SK-N-SH treated with all-trans-retinoic acid at 6 μM for 48 hours (cell line): ENCODE results near the gene GOLGA6L7.

Experiments used
- ATAC-seq: fragments of 200-7000 bp; cut with Tn5 transposase; 3 replicates; pipeline ENCODE4 v1.9.1; 2020; ENCODE audit warnings: mild to moderate bottlenecking, moderate library complexity
- ARNTL ChIP-seq: fragments of 450-650 bp; formaldehyde crosslinking; IDR thresholded peaks from 2 replicates; pipeline ENCODE4 v1.5.0; 2020; ENCODE audit warnings: low read depth, mild to moderate bottlenecking, moderate library complexity, borderline replicate concordance
- BACH2 ChIP-seq: fragments of 250-450 bp; sonication (Bioruptor Pico); IDR thresholded peaks from 2 replicates; pipeline ENCODE4 v1.9.0; 2021; ENCODE audit warnings: mild to moderate bottlenecking, borderline replicate concordance
- CREB5 ChIP-seq: fragments of 250-450 bp; sonication (Bioruptor Pico); IDR thresholded peaks from 2 replicates; pipeline ENCODE4 v1.5.1; 2020; ENCODE audit warnings: low read depth, mild to moderate bottlenecking, moderate library complexity
- CSDC2 ChIP-seq: fragments of 250-450 bp; sonication (Bioruptor Pico); IDR thresholded peaks from 2 replicates; pipeline ENCODE4 v1.5.0; 2020; ENCODE audit warnings: mild to moderate bottlenecking, moderate library complexity
- ESRRG ChIP-seq: fragments of 250-450 bp; sonication (Bioruptor Pico); IDR thresholded peaks from 2 replicates; pipeline ENCODE4 v1.6.1; 2021; ENCODE audit warnings: mild to moderate bottlenecking
- GLIS3 ChIP-seq: fragments of 250-450 bp; sonication (Bioruptor Pico); IDR thresholded peaks from 2 replicates; pipeline ENCODE4 v1.5.0; 2020; ENCODE audit warnings: mild to moderate bottlenecking, moderate library complexity
- OSR1 ChIP-seq: fragments of 250-450 bp; sonication (Bioruptor Pico); IDR thresholded peaks from 2 replicates; pipeline ENCODE4 v1.8.0; 2022; ENCODE audit warnings: moderate library complexity, mild to moderate bottlenecking, inconsistent platforms
- PATZ1 ChIP-seq: fragments of 250-450 bp; sonication (Bioruptor Pico); IDR thresholded peaks from 2 replicates; pipeline ENCODE4 v1.8.0; 2020; ENCODE audit warnings: mild to moderate bottlenecking, moderate library complexity, borderline replicate concordance
- POU6F1 ChIP-seq: fragments of 250-450 bp; sonication (Bioruptor Pico); IDR thresholded peaks from 2 replicates; pipeline ENCODE4 v1.8.0; 2021; ENCODE audit warnings: low read depth, mild to moderate bottlenecking, moderate library complexity, borderline replicate concordance
- PPARA ChIP-seq: fragments of 250-450 bp; sonication (Bioruptor Pico); IDR thresholded peaks from 2 replicates; pipeline ENCODE4 v1.5.0; 2020; ENCODE audit warnings: mild to moderate bottlenecking, borderline replicate concordance
- RARB ChIP-seq: fragments of 250-450 bp; sonication (Bioruptor Pico); IDR thresholded peaks from 2 replicates; pipeline ENCODE4 v1.8.0; 2021; ENCODE audit warnings: mild to moderate bottlenecking, moderate library complexity
- TOX ChIP-seq: fragments of 250-450 bp; sonication (Bioruptor Pico); IDR thresholded peaks from 2 replicates; pipeline ENCODE4 v1.8.0; 2021; ENCODE audit warnings: mild to moderate bottlenecking, moderate library complexity, borderline replicate concordance
- TSHZ2 ChIP-seq: fragments of 250-450 bp; sonication (Bioruptor Pico); IDR thresholded peaks from 2 replicates; pipeline ENCODE4 v1.5.0; 2020; ENCODE audit warnings: mild to moderate bottlenecking, moderate library complexity
- ZC3H10 ChIP-seq: fragments of 250-450 bp; sonication (Bioruptor Pico); IDR thresholded peaks from 2 replicates; pipeline ENCODE4 v1.5.1; 2021; ENCODE audit warnings: mild to moderate bottlenecking, moderate library complexity
- ZFP3 ChIP-seq: fragments of 250-450 bp; sonication (Bioruptor Pico); IDR thresholded peaks from 2 replicates; pipeline ENCODE4 v1.5.0; 2020; ENCODE audit warnings: mild to moderate bottlenecking, moderate library complexity
- ZFP30 ChIP-seq: fragments of 450-650 bp; formaldehyde crosslinking; IDR thresholded peaks from 2 replicates; pipeline ENCODE4 v1.5.0; 2022; ENCODE audit warnings: mild to moderate bottlenecking, moderate library complexity
- ZNF565 ChIP-seq: fragments of 450-650 bp; formaldehyde crosslinking; conservative IDR thresholded peaks from 2 replicates; pipeline ENCODE4 v1.5.0; 2020; ENCODE audit warnings: low read depth, mild to moderate bottlenecking, moderate library complexity
- ZNF70 ChIP-seq: fragments of 450-650 bp; formaldehyde crosslinking; IDR thresholded peaks from 2 replicates; pipeline ENCODE4 v1.5.0; 2020; ENCODE audit warnings: mild to moderate bottlenecking, moderate library complexity
- ZNF8 ChIP-seq: fragments of 450-650 bp; formaldehyde crosslinking; IDR thresholded peaks from 2 replicates; pipeline ENCODE4 v1.5.0; 2020; ENCODE audit warnings: mild to moderate bottlenecking, moderate library complexity
- TF ChIP-seq, protein P1 (sequence below): fragments of 250-450 bp; sonication (Bioruptor Pico); IDR thresholded peaks from 2 replicates; pipeline ENCODE4 v1.5.1; 2021; ENCODE audit warnings: mild to moderate bottlenecking, moderate library complexity

The GOLGA6L7 gene

GRCh38 chr15:28876131-28876844 lies 27.8 kb upstream of the GOLGA6L7 start:
- ATAC-seq: no peak

DNA sequence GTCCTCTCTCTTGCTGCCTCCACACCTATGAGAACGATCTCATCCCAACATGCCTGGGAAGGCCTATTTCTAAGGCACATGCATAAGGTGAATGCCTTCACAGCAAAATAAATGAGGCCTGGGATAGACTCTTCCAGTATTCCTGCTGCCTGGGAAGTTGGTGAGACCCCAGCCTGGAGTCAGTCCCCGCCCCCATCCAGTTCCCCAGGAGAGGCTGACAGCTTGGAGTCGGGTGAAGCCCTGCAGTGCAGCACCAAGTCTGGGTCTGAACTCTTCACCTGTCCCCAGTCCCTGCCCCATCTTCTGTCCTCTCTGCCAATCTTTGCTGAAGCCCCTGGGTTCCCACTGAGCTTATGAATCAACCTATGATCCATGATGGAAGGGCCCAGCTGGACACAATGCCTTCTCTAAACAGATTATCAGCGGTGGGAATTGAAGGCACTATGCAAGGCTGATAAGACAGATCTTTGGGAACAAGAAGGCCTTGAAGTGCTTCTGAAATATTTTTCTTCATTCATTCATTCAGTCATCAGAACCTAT lies 27.1 kb upstream of the GOLGA6L7 start:
- no peak for ATAC-seq
- no peak for TF ChIP-seq ZC3H10
- no peak for TF ChIP-seq TOX (CRISPR knock-in tag)
- TF ChIP-seq ZFP30 (CRISPR knock-in tag): no peak
- TF ChIP-seq GLIS3 (CRISPR knock-in tag): no peak
- TF ChIP-seq RARB (CRISPR knock-in tag): no peak
- TF ChIP-seq ZNF70 (CRISPR knock-in tag): no peak
- no peak for TF ChIP-seq CSDC2 (CRISPR knock-in tag)
- TF ChIP-seq ARNTL (CRISPR knock-in tag): no peak
- no peak for TF ChIP-seq ZNF565 (CRISPR knock-in tag)
- no peak for TF ChIP-seq CREB5
- TF ChIP-seq ESRRG: no peak

More at GRCh38 chr15:28876131-28876844, 27.8 kb upstream of the GOLGA6L7 start:
- TF ChIP-seq ZC3H10 (no peak), OSR1 (CRISPR knock-in tag) (no peak), PPARA (no peak), CREB5 (no peak), ESRRG (no peak), GLIS3 (CRISPR knock-in tag) (no peak), TOX (CRISPR knock-in tag) (no peak), ZFP3 (CRISPR knock-in tag) (no peak), CSDC2 (CRISPR knock-in tag) (no peak), RARB (CRISPR knock-in tag) (no peak), POU6F1 (CRISPR knock-in tag) (no peak), ZNF565 (CRISPR knock-in tag) (no peak), ZNF8 (CRISPR knock-in tag) (no peak), ARNTL (CRISPR knock-in tag) (no peak), ZFP30 (CRISPR knock-in tag) (no peak), BACH2 (no peak), PATZ1 (CRISPR knock-in tag) (no peak), ZNF70 (CRISPR knock-in tag) (no peak), TSHZ2 (CRISPR knock-in tag) (no peak)
- TF ChIP-seq, protein P1, sequence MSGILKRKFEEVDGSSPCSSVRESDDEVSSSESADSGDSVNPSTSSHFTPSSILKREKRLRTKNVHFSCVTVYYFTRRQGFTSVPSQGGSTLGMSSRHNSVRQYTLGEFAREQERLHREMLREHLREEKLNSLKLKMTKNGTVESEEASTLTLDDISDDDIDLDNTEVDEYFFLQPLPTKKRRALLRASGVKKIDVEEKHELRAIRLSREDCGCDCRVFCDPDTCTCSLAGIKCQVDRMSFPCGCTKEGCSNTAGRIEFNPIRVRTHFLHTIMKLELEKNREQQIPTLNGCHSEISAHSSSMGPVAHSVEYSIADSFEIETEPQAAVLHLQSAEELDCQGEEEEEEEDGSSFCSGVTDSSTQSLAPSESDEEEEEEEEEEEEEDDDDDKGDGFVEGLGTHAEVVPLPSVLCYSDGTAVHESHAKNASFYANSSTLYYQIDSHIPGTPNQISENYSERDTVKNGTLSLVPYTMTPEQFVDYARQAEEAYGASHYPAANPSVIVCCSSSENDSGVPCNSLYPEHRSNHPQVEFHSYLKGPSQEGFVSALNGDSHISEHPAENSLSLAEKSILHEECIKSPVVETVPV (CRISPR knock-in tag): no peak
